Caco-2 (cell line): Measurements from ENCODE around the gene PFKFB3. TPM values are rescaled to one million over a fixed set of nuclear protein-coding genes. Genes with fewer than 3 reads are reported as not detected.

Experiments used
- BruUV-seq: library from RNA; stranded (reverse); fragments of 400-500 nt; replicated peaks from 2 replicates; lab custom pipeline; 2021; lab: Mats Ljungman, UMichigan
- CTCF ChIA-PET: fragments of 300-600 bp; sonication (Branson Sonifier 250); formaldehyde crosslinking; loops from one replicate; lab custom pipeline; 2022; ENCODE audit warnings: antibody characterized with exemption; lab: Charles Lee
- POLR2A ChIA-PET: fragments of 300-600 bp; sonication (Branson Sonifier 250); formaldehyde crosslinking; loops from one replicate; lab custom pipeline; 2022; ENCODE audit warnings: antibody characterized with exemption; lab: Charles Lee
- DNase-seq, 2 experiments: peaks; one replicate each; pipeline versions ENCODE4 v3.0.0 to v3.0.0-alpha.2; 2020 to 2022
- H3K27me3 ChIP-seq: replicated peaks from 2 replicates; pipeline ENCODE4 v1.6.0; 2011; ENCODE audit warnings: low read length; ENCODE audit not compliant: control insufficient read depth, insufficient read depth
- H3K36me3 ChIP-seq: 2 replicates; pipeline ENCODE4 v1.5.1; 2011; ENCODE audit warnings: low read length; ENCODE audit not compliant: control insufficient read depth, insufficient read depth
- H3K4me1 ChIP-seq: fragments of 250-450 bp; sonication (Bioruptor Pico); 2 replicates; pipeline ENCODE4 v1.5.1; 2020; ENCODE audit warnings: mild to moderate bottlenecking
- H3K4me3 ChIP-seq: 2 replicates; pipeline ENCODE4 v1.5.1; 2011; ENCODE audit warnings: low read depth, mild to moderate bottlenecking, control low read depth, low read length
- H3K9me3 ChIP-seq: fragments of 250-450 bp; sonication (Bioruptor Pico); 2 replicates; pipeline ENCODE4 v1.5.1; 2020; ENCODE audit warnings: mild to moderate bottlenecking, moderate library complexity
- H3K27ac Mint-ChIP-seq: one replicate; pipeline ENCODE4 v1.8.0; 2022; ENCODE audit warnings: mixed read lengths; ENCODE audit not compliant: unreplicated experiment
- H3K27me3 Mint-ChIP-seq: one replicate; pipeline ENCODE4 v1.8.0; 2022; ENCODE audit warnings: mixed read lengths; ENCODE audit not compliant: insufficient read depth, unreplicated experiment
- H3K36me3 Mint-ChIP-seq: one replicate; pipeline ENCODE4 v1.8.0; 2022; ENCODE audit warnings: mild to moderate bottlenecking, mixed read lengths; ENCODE audit not compliant: insufficient read depth, unreplicated experiment
- H3K4me1 Mint-ChIP-seq: one replicate; pipeline ENCODE4 v1.8.0; 2022; ENCODE audit warnings: low read depth, mixed read lengths; ENCODE audit not compliant: unreplicated experiment
- H3K4me3 Mint-ChIP-seq: one replicate; pipeline ENCODE4 v1.8.0; 2022; ENCODE audit warnings: mild to moderate bottlenecking, moderate library complexity, mixed read lengths; ENCODE audit not compliant: unreplicated experiment
- H3K9me3 Mint-ChIP-seq: one replicate; pipeline ENCODE4 v1.8.0; 2022; ENCODE audit warnings: mixed read lengths; ENCODE audit not compliant: unreplicated experiment
- CTCF ChIP-seq, 2 experiments: fragments of 200-600 bp in 1 of 2; IDR thresholded peaks; 1 replicate in 1 of 2; 2 replicates in 1 of 2; pipeline versions ENCODE4 v1.5.1 to v1.8.0; 2011 to 2022; ENCODE audit warnings: antibody characterized with exemption in 1 of 2, control low read depth in 1 of 2, inconsistent platforms in 1 of 2, low read depth in 1 of 2, low read length in 1 of 2, mild to moderate bottlenecking in 1 of 2, moderate library complexity in 1 of 2; ENCODE audit not compliant: insufficient read depth in 1 of 2, severe bottlenecking in 1 of 2, unreplicated experiment in 1 of 2
- intact Hi-C: fragments of 100-400 bp; cut with micrococcal nuclease; formaldehyde crosslinking; loops from one replicate; pipeline ENCODE4 v1.10.0; 2022; ENCODE audit not compliant: unreplicated experiment
- total RNA-seq: library from RNA; stranded (reverse); gene quantifications from 2 replicates; pipeline ENCODE4 v1.2.3, GENCODE V29; 2022

The PFKFB3 gene
- total RNA-seq, 1 experiment from 2014 or later, result 33.0 TPM

- intact Hi-C loops, result no loop called here
- H3K36me3 Mint-ChIP-seq, result peaks cover 41% of the 10 kb centered on the region
- no peaks in the 10 kb centered on the region; the same call in 1 of the 2 replicates for H3K36me3 ChIP-seq
- H3K27ac Mint-ChIP-seq, result peak overlapping the region; percentile 43
- H3K4me1 ChIP-seq, result no peaks in the 10 kb centered on the region
- no peak for DNase-seq
- no peaks in the 10 kb centered on the region for H3K9me3 ChIP-seq
- H3K27me3 ChIP-seq, result no peaks in the 10 kb centered on the region
- TF ChIP-seq CTCF (IDR thresholded peaks at IDR 0.05; ENCODE audit: insufficient read depth in 1 of 2, low read depth in 1 of 2, low read length in 1 of 2, severe bottlenecking in 1 of 2, unreplicated experiment in 1 of 2), result no peak
- H3K4me3 ChIP-seq, result no peak overlapping the region
- no TSS peak for BruUV-seq
- ChIA-PET CTCF (no interaction called here), POLR2A (no interaction called here)
- H3K4me3 Mint-ChIP-seq, result no peak overlapping the region
- H3K4me1 Mint-ChIP-seq, result no peaks in the 10 kb centered on the region
- H3K9me3 Mint-ChIP-seq, result no peaks in the 10 kb centered on the region
- H3K27me3 Mint-ChIP-seq, result no peaks in the 10 kb centered on the region
Measured at GRCh38 chr10:6178581-6178980, 24.2 kb upstream of the PFKFB3 start.

- H3K9me3 ChIP-seq, result no peaks in the 10 kb centered on the region
- no peaks in the 10 kb centered on the region for H3K4me1 Mint-ChIP-seq
- DNase-seq, result no peak
- no peaks in the 10 kb centered on the region for H3K4me1 ChIP-seq
- H3K27me3 ChIP-seq, result no peaks in the 10 kb centered on the region
- no peaks in the 10 kb centered on the region for H3K9me3 Mint-ChIP-seq
- ChIA-PET CTCF (no interaction called here), POLR2A (no interaction called here)
- TF ChIP-seq CTCF (IDR thresholded peaks at IDR 0.05; ENCODE audit: insufficient read depth in 1 of 2, low read depth in 1 of 2, low read length in 1 of 2, severe bottlenecking in 1 of 2, unreplicated experiment in 1 of 2), result no peak
- H3K36me3 ChIP-seq, result no peaks in the 10 kb centered on the region
- BruUV-seq, result no TSS peak
- no peaks in the 10 kb centered on the region for H3K27me3 Mint-ChIP-seq
- intact Hi-C loops, result no loop called here
- H3K36me3 Mint-ChIP-seq, result peaks cover 41% of the 10 kb centered on the region
- no peak overlapping the region for H3K27ac Mint-ChIP-seq
- H3K4me3 ChIP-seq, result no peak overlapping the region
- no peak overlapping the region for H3K4me3 Mint-ChIP-seq
Measured at GRCh38 chr10:6179078-6179477, 23.7 kb upstream of the PFKFB3 start.

- intact Hi-C loops, result no loop called here
- Mint-ChIP-seq H3K4me1 (no peaks in the 10 kb centered on the region), H3K27ac (no peak overlapping the region), H3K9me3 (no peaks in the 10 kb centered on the region), H3K4me3 (no peak overlapping the region), H3K36me3 (peaks cover 50% of the 10 kb centered on the region), H3K27me3 (no peaks in the 10 kb centered on the region)
- BruUV-seq, result no TSS peak
- no peaks in the 10 kb centered on the region for H3K4me1 ChIP-seq
- DNase-seq, result no peak
- no peaks in the 10 kb centered on the region for H3K36me3 ChIP-seq
- H3K27me3 ChIP-seq, result no peaks in the 10 kb centered on the region
- CTCF ChIA-PET, result no interaction called here
- no peak for TF ChIP-seq CTCF (IDR thresholded peaks at IDR 0.05; ENCODE audit: insufficient read depth in 1 of 2, low read depth in 1 of 2, low read length in 1 of 2, severe bottlenecking in 1 of 2, unreplicated experiment in 1 of 2)
- POLR2A ChIA-PET, result no interaction called here
- no peaks in the 10 kb centered on the region for H3K9me3 ChIP-seq
- H3K4me3 ChIP-seq, result no peak overlapping the region
Measured at GRCh38 chr10:6180480-6181110, 22.1 kb upstream of the PFKFB3 start.
